ENCODE measurements around the gene SEL1L.
"Not testable (repeated sequence)": the region's sequence is repeated elsewhere in the genome, so short reads cannot be mapped to it uniquely, and the experiment has no call there.

SEL1L gene

DNA sequence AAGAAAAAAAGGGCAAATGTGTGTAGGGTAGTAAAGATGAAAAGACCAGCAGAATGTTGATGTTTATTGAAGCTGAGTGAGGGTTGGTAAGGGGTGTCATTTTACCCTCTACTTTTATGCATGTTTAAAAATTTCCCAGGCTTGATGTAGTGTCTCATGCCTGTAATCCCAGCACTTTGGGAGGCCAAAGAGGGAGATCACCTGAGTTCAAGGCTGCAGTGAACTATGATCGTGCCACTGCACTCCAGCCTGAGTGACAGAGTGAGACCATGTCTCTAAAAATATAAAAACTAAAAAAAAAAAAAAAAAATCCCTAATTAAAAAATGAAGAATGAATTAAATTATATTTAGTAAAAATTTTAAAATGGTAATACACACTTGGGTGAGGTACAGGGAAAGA is 8.5 kb downstream of the SEL1L start:
- no peak for DNase-seq (ENCODE audit: low read depth in 2 of 2)

- no peak for DNase-seq (ENCODE audit: low read depth in 2 of 2)
These were observed 10.0 kb downstream of the SEL1L start for GRCh38 chr14:81523616-81524015.

DNA sequence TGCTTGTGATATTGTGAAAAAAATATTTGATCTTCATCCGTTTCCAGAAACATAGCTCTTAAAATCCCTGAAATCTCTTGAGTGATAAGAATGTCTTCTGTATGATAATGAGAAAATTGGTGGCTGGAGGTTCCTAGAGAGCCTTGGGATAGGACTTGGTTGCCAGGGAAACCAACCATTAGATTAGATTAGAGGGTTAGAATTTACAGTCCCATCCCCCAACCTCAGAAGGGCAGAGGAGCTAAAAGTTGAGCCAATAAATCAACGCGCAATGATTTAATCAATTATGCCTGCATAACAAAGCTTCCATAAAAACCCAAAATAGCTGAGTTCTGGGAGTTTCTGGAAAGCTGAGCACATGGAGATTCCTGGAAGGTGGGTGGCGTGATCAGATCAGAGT is 10.6 kb downstream of the SEL1L start:
- DNase-seq (ENCODE audit: low read depth in 2 of 2) = no peak

- no peak for DNase-seq (ENCODE audit: low read depth in 2 of 2)
These were observed 12.3 kb downstream of the SEL1L start for GRCh38 chr14:81521356-81521755.

DNA sequence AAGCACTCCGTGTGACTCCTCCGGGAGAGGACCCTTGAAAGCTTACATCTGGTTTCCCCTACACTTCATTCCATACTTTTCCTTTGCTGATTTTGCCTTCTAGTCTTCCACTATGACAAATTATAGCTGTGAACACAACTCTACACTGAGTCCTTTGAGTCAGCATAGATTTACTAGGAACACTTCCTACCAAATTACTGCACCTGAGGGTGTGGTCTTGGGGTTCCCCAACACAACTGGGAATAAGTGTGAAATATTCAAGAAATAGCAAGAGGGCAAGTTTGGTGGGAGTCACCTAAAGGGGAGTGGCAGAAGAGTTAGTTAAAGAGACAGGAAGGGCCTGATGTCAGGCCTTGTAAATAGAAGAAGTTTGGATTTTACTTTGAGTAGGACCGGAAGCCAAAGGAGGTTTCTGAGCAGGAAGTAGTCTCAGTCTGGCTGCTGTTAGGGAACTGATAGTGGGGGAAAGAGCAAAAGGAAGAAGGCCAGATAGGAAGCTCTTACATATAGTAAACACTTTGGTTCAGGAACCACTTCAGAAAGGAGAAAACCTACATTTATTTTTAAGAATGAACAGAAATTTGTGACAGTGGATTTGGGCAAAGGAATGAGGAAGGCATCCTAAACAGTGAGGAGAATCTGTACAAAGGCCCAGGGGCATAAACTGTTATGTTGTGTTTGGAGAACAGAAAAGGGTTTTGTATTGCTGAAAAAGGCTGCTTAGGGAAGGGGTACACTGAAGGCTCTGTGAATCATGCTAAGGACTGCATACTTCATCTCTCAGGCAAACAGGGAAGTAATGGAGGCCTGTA is 14.2 kb downstream of the SEL1L start:
- DNase-seq (ENCODE audit: low read depth in 2 of 2) = no peak

DNA sequence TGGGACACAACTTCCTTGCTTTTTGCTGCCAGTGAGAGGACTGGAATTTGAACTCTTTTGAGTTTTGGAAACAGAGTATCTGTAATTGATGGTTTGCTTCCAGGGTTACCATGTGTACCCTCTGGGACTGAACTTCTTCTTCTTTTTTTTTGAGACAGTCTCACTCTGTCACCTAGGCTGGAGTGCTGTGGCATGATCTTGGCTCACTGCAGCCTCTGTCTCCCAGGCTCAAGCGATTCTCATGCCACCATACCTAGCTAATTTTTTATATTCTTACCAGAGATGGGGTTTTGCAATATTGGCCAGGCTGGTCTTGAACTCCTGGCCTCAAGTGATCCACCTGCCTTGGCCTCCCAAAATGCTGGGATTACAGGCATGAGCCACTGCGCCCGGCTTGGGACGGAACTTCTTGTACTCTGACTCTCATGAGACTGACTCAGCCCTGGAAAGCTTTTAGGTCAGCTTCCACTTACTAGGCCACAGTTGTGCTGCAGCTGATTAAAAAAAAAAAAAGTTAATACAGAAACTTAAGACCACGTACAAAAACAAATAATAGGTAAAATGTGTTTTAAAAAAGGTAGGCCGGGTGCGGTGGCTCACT is 15.8 kb downstream of the SEL1L start:
- no peak for DNase-seq (ENCODE audit: low read depth in 2 of 2)

DNA sequence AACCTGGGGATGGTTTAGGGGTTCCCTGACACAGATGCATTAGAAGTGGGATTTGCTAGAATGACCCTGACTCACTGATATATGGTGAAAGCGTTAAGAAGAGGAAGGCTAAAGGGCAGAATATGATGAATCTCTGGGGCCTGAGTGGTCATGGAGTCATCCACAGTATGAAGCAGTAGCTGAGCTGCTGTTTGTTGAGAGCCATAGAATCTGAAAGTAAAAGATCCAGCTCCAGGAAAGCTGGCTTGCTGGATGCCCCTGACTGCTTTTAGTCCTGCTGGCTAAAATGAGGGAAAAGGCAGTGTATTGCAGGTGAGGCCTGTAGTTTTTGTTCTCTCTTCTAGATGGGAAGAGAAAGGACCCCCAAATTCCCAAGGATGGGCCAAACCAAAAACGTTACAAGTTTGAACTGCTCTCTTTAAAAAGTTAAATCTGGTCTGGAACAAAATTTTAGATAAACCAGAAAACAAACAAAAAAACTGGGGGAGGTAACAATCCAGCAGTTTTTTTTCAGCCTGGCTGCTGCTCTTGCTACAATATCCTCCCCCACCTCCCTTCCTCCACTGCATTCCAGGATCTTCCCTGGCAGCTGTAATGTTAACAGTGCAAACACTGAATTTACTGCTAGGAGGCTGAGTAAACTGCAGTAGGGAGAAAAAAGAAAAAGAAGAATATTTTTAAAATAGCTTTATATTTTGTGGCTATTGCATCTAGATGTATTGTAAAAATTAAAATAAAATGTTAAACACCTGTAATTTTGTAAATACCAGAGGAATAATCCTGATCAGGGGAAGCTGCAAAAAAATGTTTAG is 16.5 kb downstream of the SEL1L start:
- no peak for DNase-seq (ENCODE audit: low read depth in 2 of 2)

GRCh38 chr14:81515927-81516326 is 17.7 kb downstream of the SEL1L start:
- not testable (repeated sequence) for DNase-seq (ENCODE audit: low read depth in 2 of 2)

DNA sequence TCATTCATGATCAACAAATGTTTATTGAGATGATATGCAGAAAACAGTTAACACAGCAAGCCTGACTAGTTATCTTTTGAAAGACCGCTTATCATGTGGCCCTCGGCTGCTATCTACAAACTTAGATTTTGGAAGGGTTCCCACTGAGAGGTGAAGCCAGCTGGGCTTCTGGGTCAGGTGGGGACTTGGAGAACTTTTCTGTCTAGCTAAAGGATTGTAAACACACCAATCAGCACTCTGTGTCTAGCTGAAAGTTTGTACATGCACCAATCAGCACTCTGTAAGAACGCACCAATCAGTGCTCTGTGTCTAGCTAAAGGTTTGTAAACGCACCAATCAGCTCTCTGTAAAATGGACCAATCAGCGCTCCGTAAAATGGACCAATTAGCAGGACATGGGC is 20.8 kb downstream of the SEL1L start:
- DNase-seq (ENCODE audit: low read depth in 2 of 2) = not testable (repeated sequence)

DNA sequence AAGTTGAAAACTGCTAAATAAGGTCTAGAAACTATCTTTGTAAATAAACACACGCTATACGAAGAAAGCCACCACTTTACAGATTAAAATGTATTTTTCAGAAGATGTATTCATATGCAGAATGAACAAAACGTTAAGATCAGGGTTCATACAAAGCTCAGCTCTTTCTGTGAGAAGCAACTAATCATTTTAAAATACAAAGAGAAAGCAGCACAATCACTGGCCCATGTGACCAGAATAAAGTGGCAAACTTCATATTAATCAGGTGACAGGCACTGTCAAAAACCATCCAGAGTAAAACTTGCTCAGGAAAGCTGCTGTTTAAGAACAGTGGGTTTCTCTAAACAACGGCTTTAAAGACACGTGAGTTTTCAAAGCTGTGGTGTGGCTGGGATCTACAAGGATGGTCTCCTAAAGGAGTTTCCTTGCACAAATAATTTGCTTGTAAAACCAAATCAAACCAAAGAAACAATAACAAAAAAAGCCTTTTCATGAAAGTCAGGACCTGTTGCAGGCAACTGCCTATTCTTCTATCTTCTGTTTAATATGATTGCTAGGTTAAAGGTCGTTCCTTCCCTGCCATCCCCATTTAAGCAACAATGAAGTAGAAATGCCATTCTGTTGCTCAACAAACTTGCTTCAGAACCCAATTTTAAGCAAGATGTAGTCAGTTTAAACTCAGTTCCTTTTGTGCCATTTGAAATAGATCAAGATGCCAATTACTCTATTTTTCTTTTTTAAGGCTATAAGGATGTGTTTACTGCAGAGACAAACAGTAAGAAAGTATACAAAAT is 22.3 kb downstream of the SEL1L start:
- no peak for DNase-seq (ENCODE audit: low read depth in 2 of 2)

- no peak for DNase-seq (ENCODE audit: low read depth in 2 of 2)
These were observed 23.7 kb downstream of the SEL1L start for GRCh38 chr14:81509838-81510452.

- no peak for DNase-seq (ENCODE audit: low read depth in 2 of 2)
These were observed 24.3 kb downstream of the SEL1L start for GRCh38 chr14:81509321-81509720.

DNA sequence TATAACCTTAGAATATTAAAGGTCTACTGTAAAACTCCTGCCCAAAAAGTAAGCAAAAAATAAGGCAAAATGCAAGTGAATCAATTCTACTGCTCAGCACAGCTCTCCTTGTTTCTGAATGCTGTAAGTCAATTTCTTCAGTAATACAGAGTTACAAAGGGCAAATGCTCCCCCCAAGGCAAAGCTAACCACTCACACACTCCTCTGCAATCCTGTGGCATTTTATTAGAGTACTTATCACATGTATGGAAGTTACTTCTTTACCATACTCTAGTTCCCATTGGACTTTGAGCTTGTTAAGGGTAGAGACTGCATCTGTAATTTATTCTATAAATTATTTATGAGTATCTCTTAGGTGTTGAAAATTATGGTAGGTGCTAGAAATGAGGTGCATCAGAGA is 27.2 kb downstream of the SEL1L start:
- no peak for DNase-seq (ENCODE audit: low read depth in 2 of 2)

GRCh38 chr14:81504864-81505263 is 28.8 kb downstream of the SEL1L start:
- DNase-seq (ENCODE audit: low read depth in 2 of 2) = no peak

DNA sequence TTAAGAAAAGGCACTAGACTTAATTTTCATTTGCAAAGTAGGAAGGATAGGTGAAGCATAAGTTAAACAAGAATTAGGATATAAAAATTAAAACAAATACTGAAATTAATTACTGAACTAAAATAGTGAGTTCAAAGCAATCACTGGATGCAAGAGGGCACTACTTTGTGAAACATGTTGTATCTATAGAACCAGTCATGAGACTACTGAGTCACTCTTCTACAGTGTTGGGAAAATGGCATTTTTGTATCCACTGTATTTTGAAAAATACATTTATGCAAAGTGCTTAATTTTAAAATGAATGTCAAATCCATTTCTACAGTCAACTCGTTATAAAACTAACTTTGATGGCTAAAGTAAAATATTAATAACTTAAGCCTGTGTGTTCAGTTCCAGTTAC is 47.9 kb downstream of the SEL1L start:
- no peak for DNase-seq (ENCODE audit: low read depth in 2 of 2)

DNA sequence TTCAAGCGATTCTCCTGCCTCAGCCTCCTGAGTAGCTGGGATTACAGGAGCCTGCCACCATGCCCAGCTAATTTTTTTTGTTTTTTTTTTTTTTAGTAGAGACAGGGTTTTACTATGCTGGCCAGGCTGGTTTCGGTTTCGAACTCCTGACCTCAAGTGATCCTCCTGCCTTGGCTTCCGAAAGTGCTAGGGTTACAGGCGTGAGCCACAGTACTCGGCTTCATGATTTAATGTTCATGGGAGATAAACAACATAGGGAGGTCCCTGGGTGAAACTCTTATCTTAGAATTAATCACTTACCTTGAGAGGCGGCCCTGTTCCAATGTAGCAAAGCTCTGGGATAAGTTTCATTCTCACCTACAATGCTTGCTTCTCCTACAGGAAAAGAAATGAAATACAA is 48.3 kb downstream of the SEL1L start:
- no peak for DNase-seq (ENCODE audit: low read depth in 2 of 2)

- no peak for DNase-seq (ENCODE audit: low read depth in 2 of 2)
These were observed 49.5 kb downstream of the SEL1L start for GRCh38 chr14:81484120-81484519.

GRCh38 chr14:81480741-81481140 is 52.9 kb downstream of the SEL1L start:
- DNase-seq (ENCODE audit: low read depth in 2 of 2) = no peak

DNA sequence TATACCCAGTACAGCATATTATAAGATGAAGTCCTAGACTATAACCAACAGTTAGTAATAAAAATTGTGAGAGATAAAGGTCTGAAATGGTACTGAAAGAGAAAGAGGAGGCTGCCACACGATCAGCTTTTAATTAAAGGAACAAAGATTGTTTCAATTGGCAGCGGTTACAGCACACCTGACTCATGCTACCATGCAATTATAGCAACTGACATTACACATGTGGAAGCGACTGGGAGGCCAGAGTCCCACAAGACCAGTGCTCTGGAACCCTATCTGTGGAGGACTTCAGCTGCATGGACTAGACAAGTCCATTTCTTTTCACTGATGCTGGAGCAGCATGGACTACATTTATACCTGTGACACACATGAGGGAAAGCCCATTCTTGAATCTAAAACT is 55.2 kb downstream of the SEL1L start:
- no peak for DNase-seq (ENCODE audit: low read depth in 2 of 2)

DNA sequence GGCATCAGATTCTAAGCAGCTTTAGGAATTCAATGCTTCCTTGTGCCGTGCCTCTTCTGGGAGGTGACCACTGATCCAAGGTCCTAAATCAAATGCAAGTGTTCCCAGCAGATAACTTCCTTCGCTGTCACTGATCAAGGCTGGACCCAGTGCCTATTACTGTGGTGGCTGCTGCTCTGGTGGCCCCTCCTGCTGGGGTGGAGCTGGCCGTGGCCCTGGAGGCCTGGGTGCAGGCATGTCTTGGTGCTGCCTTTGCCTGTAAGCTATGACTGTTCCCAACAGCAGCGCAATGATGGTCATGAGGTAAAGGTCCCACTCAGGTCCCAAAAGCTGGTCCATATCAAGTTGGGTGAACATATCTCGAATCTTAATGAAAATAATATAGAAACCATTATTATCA is 56.8 kb downstream of the SEL1L start:
- DNase-seq (ENCODE audit: low read depth in 2 of 2) = no peak

DNA sequence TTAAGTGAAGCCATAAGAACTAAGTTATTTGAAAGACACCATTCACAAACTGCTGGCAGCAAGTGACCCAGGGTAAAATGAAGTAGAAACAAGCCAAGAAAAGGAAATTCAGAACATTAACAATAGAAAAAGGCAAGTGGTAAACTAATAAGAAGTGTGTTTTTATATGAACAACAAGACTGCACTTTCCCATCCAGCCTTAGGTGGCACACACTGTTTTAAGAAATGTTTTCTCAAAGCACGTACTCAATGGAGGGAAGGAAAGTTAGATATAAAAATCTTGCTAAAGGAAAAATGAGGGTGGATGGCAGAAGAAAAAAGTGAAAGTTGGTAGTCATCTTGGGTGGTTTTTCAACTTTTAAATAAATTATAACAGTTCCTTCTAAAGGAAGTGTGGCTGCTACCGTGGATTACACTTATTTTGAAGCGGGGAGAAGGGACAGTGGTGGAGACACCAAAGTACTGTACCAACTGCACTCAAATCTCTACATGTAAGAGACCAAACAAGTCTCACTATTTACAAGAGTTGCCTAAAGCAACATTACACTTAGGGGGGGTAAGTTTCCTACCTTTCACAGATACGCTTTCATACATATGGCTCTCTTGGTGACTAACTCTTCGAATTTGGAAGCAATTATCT is 58.8 kb downstream of the SEL1L start:
- no peak for DNase-seq (ENCODE audit: low read depth in 2 of 2)

Measured in stimulated activated CD4-positive, alpha-beta T cell treated with anti-CD3 and anti-CD28 coated beads, Interleukin-1b, Interleukin-23, amount 100 ng/mL, for 1 hour (primary cell).